D341Med (cell line): ENCODE measurements around the gene TRANK1.
"Not testable (repeated sequence)": the region's sequence is repeated elsewhere in the genome, so short reads cannot be mapped to it uniquely, and the experiment has no call there.

ENCODE experiments used
- DNase-seq: peaks from one replicate; pipeline ENCODE4 v3.0.0; 2012; ENCODE audit warnings: low spot score

Gene TRANK1

DNA sequence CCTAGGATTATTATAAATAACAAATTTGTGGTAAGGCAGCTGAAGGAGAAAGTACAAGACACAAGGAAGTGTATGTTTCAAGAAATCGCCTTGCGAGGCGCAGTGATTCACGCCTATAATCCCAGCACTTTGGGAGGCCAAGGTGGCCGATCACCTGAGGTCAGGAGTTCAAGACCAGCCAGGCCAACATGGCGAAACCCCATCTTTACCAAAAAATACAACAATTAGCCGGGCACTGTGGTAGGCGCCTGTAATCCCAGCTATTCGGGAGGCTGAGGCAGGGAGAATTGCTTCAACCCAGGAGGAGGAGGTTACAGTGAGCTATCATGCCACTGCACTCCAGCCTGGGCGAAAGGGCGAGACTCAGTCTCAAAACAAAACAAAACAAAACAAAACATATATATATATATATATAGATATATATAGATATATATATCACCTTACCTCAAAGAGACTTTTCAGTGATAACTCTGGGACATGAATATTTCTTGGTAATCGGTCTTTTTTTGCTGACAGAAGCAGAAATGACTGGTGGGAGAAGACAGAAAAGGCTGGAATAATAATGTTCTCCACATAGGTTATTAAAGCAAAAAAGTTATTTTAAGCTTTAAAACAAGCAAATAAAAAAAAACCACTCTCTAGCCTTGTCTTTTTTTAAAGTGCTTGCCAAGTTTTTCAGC is 52.3 kb downstream of the TRANK1 start:
- no peak for DNase-seq

DNA sequence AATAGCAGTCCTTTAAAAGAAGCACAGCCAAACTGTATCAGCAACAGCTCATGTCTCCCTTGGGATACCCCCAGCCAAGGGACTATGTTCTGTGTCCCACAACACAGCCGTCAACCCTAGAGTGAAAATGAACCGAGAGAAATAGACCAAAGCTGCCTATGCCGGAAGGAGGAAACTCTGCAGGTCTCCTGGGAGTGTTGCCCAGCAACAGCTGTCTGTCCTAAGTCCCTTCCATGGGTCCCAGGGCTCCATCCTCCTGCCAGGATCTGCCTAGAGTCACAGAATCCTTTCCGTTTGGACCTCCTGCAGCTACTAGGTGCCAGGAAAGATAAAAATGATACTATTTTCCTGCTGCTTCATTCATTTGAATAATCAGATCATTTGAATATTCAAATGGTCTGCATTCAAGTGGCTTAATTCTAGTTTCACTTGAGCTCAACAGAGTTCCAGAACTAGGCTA is 53.1 kb downstream of the TRANK1 start:
- DNase-seq: no peak

DNA sequence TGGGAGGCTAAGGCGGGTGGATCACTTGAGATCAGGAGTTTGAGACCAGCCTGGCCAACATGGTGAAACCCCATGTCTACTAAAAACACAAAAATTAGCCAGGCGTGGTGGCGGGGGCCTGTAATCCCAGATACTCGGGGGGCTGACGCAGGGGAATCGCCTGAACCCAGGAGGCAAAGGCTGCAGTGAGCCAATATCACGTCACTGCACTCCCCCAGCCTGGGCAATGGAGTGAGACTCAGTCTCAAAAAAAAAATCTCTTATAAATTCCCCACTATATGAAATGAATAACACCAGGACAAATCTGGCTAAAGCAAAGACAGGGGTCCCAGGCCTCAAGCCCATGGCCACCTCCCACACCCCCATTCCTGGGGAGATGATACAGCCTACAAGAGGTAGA is 53.8 kb downstream of the TRANK1 start:
- not testable (repeated sequence) for DNase-seq

DNA sequence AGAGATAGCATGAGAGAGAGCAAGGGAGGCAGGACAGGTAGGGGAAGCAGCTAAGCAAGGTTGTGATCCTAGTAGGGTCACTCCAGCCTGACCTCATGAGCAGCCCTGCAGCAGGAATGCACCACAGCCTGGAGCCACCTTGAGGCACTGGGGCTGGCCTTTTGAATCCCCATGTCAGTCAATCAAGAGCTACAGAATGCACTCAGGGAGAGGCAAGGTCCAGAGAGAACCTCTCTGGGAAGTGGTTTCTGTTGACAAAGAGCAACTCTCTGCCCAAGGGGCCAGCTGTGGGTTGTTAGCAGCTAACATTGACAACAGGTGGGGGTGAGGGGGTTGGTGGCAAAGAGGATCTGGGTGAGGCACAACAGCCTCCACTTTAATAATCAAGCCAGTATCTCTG is 54.6 kb downstream of the TRANK1 start:
- no peak for DNase-seq

DNA sequence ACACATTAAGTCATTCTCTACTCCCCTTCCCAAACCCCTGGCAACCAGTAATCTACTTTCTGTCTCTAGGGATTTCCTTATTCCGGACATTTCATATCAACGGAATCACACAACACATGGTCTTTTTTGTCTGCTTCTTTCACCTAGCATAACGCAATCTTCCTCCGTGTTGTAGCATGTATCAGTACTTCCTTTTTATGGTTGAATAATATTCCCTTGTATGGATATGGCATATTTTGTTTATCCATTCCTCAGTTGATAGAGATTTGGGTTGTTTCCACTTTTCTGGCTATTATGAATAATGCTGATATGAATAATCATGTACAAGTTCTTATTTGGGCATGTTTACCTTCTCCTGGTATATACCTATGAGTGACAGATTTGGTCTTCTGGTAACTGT is 63.1 kb downstream of the TRANK1 start:
- no peak for DNase-seq

DNA sequence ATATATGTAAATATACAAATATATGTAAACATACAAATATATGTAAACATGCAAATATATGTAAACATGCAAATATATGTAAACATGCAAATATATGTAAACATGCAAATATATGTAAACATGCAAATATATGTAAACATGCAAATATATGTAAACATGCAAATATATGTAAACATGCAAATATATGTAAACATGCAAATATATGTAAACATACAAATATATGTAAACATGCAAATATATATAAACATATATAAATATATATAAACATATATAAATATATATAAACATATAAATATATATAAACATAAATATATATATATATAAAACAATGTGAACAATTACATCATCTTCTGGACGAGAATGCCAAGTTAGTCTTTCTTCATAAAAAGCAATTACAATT is 65.0 kb downstream of the TRANK1 start:
- DNase-seq: not testable (repeated sequence)

DNA sequence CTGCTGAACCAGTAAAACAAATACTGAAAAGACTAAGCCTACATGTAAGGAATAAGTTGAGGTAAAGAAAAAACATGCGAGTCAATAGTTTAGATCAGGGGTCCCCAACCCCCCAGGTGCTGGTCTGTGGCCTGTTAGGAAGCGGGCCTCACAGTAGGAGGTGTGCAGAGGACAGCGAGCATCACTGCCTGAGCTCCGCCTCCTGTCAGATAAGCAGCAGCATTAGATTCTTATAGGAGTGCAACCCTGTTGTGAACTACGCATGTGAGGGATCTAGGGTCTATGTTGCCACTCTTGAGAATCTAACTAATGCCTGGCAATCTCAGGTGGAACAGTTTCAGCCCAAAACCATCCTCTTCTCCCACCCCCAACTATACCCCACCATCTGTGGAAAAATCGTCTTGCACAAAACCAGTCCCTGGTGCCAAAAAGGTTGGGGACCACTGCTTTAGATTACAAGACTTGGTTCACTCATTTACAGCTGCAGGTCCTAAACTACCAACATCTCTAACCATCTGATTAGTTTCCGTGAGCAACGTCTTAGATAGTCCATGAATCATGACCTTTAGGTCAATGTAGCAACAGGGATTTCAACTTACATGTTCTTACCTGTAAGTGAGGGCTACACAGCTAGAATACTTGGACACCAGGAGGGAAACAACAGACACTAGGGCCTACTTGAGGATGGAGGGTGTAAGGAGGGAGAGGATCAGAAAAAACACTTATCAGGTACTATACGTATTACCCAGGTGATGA is 66.7 kb downstream of the TRANK1 start:
- no peak for DNase-seq

DNA sequence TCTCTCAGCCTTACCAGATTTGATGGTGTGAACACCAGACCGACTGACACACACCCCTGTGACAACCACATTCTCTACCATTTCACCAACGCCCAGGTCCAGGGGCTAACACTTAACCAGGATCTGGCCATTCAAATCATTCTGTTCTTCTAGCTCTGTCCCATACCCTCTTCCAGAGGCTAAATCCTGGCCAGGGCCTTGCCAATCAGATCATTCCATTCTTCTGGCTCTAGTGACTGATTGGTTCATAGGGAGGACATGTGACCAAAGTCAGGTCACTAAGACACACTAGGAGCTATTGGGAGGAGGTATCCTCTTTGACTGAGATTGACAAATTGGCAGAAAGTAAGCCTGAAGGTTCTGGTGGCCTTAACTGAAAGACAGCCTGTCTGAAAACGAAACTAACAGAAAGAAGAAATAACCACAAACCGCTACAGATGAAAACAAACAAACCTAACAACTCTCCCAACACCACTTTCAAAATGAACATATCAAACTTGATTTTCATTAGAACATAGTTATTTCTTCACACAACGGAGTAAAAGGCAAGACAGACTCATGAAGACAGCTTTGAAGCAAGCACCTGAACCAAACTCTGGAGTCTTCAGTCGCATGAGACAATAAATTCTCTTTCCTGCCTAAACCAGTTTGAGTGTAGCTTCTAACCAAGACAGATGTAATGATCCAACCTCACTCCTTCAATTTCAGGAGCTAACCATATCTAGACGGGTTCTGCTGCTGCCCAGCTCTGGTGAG is 68.5 kb downstream of the TRANK1 start:
- DNase-seq: no peak

DNA sequence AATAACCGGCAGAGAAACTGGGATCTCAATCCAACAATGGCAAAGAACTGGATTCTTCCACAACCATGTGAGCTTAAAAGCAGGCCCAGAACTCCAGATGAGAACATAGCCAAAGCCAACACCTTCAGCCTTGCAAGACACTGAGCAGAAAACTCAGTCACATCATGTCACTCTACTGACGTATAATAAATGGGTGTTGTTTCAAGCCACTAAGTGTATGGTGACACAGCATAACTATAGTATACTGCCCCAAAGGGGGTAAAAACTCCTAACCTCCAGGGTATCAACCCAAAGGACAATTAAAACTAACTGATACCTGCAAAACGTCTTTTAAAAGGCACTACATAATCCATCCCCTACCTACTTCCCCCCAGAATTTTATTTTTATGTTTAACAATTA is 69.5 kb downstream of the TRANK1 start:
- DNase-seq: no peak

DNA sequence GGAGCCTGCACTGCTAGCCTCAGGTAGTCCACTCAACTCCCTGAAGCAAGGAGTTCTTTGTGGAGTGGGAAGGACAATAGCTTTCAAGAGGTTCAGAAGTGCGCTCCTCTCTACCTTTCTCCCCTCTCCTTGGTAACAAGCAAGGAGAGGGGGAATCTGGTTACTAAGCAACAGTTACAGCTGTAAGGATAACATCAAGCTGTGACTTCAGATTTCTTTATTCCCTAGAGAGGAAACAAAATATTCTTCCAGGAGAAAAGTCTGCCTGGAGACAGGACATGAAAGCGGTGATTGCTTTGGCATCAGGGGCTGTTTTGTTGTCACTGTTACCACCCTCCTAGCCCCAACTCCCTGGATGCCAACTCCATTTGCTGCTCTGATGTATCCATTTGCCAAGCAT is 70.4 kb downstream of the TRANK1 start:
- no peak for DNase-seq

DNA sequence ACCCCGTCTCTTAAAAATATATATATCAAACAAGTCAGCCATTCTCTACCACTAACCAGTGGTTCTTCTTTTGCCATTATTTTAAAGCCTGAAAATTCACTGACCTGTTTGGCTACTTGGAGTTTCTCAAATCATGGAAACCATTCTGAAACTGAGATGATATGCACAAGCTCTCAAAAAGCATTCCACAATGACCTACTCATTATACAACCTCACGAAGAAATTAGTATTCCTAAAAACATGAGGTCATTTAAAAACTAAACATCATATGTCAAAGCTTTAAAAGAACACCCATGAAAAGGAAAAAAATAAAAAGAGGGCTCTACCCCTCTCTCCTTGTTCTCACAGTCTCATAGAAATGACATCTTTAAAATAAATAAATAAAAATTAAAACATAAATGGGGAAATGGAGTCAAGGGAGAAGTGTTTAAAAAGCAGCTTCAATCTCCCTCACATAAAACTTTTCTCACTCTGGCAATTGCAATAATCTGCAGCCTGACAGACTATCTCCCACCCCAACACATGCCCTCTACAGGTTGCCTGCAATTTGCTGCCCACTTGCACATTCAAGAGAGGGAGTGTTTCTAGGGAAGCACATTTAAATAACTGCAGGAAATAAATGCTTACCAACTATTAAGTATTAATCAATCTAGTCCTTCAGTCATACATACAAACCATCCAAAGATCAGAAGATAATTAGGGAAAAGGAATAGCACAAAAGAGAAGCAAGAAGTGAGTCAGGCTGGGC is 73.3 kb downstream of the TRANK1 start:
- DNase-seq: no peak

DNA sequence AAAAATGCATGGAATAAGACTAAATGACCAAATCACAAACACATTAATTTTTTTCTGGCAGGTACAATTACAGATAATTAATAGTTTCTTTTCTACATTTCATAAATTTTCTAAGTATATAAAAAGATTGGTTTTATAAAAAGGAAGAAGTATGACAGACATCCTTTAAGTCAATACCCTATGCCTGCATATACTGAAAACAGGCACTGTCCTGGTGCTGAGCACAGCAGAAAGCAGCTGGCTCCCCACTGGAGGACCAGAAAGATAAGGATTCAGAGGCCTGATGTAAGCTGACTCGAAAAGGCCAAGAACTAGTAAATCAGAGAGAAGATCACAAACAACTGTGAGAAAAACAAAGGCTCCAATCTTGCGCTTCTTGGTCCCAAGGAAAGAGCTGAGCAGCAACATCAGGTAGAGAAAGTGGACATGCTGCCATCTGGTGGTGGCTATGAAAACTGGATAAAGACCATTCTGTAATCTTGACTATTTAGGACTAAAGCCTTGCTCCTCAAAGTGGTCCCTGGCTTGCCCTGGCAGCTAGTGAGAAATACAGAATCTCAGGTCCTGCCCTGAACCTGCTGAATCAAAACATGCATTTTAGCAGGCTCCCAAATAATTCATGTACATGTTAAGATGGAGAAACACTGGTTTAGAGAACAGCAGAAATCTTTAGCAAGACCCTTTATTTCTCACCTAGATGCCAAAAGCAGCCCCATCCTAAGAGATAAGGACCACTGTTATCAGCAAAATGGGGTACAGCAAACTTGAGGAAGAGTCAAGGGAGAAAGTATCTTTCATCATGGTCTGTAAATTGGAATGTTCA is 76.0 kb downstream of the TRANK1 start:
- DNase-seq: peak; percentile 69

DNA sequence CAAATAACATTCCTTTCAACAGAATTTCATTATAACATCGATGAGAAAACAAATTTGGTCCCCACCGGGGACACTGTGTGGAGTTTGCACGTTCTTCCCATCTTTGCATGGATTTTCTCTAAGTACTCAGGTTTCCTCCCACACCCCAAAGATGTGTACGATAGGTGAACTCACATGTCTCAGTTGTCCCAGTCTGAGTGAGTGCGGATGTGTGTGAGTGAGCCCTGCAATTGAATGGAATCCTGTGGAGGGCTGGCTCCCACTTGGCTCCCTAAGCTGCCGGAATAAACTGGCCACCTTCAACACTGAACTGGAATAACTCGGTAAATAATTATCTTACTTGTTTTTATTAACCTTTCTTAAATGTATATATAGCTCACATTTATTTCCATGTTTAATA is 77.0 kb downstream of the TRANK1 start:
- no peak for DNase-seq

DNA sequence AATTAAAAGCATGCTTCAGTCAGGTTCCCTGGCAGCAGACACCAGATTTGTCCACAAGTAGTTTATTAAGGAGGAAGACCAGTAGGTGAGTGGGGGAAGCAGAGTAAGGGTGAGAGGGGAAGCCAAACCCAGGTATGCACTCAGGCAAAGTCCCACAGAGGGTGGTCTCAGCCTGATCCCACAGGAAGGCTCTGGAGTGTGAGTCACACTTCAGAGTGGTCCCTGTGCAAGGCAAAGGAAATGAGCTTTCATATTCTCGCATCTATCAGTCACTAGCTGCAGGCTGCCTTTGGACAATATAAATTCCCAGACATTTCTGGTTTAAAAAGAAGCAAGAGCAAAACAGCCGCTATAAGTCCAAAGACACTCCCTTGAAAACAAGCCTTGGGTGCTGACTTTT is 78.5 kb downstream of the TRANK1 start:
- no peak for DNase-seq

DNA sequence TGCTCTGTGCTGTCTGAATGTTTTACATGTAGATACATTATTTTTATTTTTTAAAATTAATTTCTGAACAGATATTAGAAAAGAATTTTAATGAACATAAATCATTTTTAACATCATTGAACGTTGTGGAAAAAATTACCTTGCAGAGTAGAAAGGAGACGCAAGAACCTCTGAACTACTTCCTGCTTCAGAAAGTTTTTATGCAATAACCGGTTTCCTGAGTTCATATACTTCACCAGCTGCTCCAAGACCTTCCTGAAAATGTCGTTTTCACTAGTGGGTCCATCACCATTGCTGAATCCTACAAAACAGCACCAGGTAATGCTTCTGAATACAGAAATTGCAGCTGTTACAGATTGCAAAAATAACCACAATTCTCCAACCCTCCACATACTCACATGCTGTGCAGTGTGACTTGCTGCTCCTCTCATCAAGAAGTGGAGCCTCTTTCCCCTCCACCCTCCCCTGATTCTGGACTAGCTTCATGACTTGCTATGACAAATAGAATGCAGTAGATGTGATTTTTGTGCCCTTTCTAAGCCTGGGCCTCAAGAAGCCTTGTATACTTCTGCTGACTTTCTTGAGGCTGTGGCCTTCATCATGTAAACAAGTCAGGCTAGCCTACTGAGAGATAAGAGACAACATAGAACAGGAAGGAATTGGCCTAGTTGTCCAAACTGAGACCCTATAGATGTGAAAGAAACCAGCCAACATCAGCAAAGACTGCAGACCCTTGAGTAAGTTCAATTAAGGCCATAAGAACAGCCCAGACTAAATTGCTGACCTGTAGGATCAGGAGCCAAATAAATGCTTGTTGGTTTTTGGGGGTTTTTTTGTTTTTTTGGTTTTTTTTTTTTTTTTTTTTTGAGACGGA is 80.4 kb downstream of the TRANK1 start:
- no peak for DNase-seq

DNA sequence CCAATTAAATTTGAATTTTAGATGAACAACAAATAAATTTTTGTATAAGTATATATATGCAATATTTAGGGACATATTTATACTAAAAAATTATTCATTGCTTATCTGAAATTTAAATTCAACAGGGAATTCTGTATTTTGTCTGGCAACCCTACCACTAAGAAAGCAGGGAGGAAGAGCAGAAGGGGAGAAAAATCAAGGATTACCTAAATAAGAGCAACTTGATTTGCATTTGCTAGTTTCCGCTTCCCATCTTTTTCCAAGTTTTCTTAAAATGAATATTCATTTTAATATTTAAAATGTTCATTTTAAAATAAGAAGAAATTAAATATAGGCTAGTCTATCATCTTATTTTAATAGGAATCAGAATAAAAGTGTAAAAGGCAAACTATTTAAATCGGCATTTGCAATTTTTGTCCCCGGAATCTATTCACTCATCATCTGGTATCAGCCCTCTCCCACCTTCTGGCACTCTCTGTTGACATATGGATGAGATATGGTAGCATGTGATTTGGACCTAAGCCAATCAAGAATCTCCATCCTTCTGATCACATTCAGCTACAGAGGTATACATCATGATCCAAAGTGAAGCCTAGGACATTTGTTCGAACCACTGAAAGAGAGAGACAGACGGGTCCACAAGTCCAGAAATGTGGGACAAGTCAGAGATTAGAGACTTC is 82.6 kb downstream of the TRANK1 start:
- no peak for DNase-seq

DNA sequence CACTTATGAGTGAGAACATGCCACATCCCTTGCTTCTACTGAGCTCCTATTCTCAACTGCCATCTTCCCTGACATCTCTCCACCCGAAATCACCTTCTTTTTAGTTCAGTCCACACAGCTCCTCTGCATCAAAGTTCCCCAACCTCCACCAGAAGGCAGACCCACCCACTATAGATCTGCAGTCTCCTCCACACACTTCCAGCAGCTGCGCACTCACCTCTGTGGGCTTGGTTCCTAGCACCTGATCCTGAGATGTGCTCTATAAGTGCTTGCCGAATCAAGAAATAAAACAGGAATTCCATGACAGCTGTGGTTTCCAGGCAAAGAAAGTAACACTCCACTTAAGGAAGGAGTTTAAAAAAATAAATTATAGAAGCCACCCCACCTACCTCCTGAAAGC is 85.4 kb downstream of the TRANK1 start:
- no peak for DNase-seq

DNA sequence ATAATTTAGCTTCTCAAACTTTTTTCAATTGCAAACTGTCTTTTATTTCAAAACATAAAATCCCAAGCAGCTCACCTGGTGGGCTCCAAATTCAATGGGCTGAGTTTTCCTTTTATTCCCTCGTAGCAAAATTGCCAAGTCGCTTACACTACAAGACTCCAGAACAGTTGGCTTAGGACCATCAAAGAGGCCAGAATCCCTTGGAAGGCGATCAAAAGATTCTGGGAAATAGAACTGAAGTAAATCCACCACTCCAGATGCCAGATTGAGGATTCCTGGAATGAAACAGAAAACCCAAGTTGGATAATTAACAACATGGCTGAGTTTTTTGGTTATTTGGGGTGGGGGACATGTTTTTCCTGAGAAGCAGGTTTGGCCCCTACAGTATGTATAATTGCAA is 92.8 kb downstream of the TRANK1 start:
- no peak for DNase-seq

DNA sequence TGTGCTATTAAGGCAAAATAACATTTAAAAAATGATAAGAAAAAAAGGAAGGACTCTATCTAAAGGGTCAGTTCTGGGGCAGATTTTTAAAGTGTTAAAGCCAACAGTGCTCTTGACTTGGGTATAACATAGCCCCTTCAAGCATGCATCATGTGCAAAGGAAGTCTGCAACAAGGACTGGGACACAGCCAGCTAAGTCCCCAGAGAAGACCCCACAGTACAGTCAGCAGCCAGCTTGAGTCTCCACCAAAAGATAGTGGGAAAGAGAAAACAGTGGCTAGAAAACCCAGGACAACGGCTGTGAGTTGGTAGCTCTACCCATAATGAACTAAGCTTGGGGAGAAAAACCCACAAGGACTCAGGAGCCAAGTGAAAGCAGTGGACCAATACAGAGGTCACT is 94.1 kb downstream of the TRANK1 start:
- DNase-seq: no peak

DNA sequence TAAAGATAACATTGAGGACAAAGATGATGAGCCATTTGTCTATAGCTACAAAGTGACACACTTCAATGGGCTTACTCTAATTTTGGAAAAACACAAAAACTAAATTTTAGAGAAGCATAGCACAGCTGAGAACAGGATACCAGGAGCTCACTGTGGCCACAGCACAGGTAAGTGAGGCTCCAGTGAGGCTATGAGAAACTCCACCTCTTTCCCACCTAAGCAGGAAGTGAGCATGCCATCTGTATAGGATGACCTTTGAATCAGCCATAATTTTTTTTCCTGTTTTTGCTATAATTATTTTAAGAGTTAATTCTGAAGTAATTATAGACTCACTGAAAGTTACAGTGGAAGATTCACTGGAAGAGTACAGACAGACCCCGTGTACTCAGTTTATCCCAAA is 98.4 kb downstream of the TRANK1 start:
- no peak for DNase-seq
